A549 treated with DMSO at 1 μM for 4 hours (cell line): ENCODE data around the gene SLFN14. TPM values are rescaled to one million over a fixed set of nuclear protein-coding genes. Genes with fewer than 3 reads are reported as not detected.

Experiments
- total RNA-seq: library from RNA; stranded (reverse); fragments of 200-300 nt; extraction: Qiagen RNA extraction; gene quantifications from 5 replicates; pipeline ENCODE4 v1.2.3, GENCODE V29; 2022; ENCODE audit warnings: low read depth

SLFN14 gene
- total RNA-seq: not detected in 5 replicates

GRCh38 chr17:35560703-35561102 lies at the start of gene SLFN14:
Gene SLFN14, minus strand, starts transcription at chr17:35560819. Its CDS starts 2,757 bp downstream, at chr17:35558062.

GRCh38 chr17:35587074-35587961 lies 26.7 kb upstream of the SLFN14 start, which contains the start of gene AP2B1:
Gene AP2B1, plus strand, starts transcription at chr17:35587322. Its CDS starts 6,709 bp downstream, at chr17:35594031.

DNA sequence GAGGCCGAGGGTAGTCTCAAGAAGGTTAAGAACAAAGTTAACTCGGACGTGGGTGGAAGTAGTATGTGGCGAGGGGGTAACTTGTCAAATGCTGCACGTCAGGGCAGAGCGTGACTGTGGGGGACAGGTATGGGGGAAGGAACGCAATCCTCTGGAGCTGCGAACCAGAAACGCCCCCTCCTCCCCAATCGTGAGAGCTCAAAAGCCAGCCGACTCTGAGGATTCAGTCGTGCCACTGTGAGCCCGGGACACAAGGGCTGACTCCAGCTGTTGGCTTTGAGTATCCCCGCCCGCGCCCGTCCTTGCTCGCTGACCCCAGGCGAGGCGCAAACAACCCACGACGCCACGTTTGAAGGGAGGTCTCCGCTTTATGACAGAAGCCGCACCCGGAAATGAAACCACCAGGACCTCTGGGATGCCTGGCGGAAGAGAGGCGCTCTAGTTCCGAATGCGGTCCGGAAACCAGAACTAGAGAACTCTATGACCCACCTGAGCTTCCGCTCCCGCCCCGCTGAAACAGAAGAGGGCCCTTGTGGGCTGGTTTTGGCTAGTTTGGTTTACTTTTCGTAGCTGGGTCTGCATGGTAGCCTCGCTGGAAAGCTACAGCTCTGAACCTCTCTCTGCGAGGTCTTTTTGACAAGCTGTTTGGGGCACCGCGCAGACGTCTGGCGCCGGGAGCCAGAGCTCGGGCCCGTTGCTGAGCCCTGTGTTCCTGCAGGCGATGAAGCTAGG lies 17.7 kb upstream of the SLFN14 start, which contains the start of gene PEX12:
Gene PEX12 (minus strand): TSS at position 375 of the 732 bp plus-strand sequence. CDS start 550 bp downstream, outside the sequence.

DNA sequence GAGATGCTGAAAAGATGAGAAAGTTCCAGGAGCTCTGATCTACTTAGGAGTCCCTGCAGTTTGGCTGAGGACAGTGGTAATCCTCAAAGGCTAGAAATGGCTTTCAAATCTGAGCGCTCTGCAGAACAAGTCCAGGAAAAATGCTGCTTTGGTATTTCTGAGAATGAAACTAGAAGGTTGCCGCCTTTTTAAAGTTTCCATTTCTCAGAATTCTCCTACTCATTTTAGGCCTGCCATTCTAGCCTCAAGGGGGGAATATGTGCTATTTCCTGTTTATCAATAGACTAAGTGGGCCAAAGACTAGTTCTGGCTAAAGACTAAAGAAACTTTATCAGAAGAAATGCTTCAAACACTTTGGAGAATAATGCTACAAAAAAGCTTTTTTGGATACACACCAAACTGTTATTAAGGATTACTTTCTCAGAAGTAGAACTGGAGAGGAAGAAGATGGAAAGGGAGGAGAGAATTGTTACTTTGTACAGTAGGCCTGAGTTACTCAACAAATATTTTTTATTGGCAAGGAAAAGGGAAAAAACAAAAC lies 22.9 kb downstream of the SLFN14 start, which contains the start of gene SLFN12L:
Gene SLFN12L (minus strand): TSS at position 78 of the 541 bp plus-strand sequence. CDS start 15,314 bp downstream, outside the sequence.

Other genes starting within 250 kb of the SLFN14 start
- 5.7 to 8.6 TPM (median 6.4 TPM) in 5 replicates for gene SLFN11, start 187.2 kb downstream of the SLFN14 start, total RNA-seq
- 0.12 to 0.21 TPM (median 0.20 TPM) in 3 of 5 replicates, not detected in the others for gene SLFN12, start 128.3 kb downstream of the SLFN14 start, total RNA-seq
- gene SLFN13, start 112.1 kb downstream of the SLFN14 start, total RNA-seq: 3.8 to 6.0 TPM (median 5.0 TPM) in 5 replicates
- 0.02 to 0.06 TPM in 2 of 5 replicates, not detected in the others for gene SLFN12L, start 23.1 kb downstream of the SLFN14 start, total RNA-seq
- gene PEX12, start 17.8 kb upstream of the SLFN14 start, total RNA-seq: 6.0 to 9.2 TPM (median 8.3 TPM) in 5 replicates
- gene AP2B1, start 26.5 kb upstream of the SLFN14 start, total RNA-seq: 137 to 161 TPM (median 156 TPM) in 5 replicates
- 0.06 to 0.13 TPM (median 0.10 TPM) in 4 of 5 replicates, not detected in the other for gene RASL10B, start 170.8 kb upstream of the SLFN14 start, total RNA-seq
- 0.03 to 0.13 TPM (median 0.07 TPM) in 5 replicates for gene GAS2L2, start 192.4 kb upstream of the SLFN14 start, total RNA-seq
- 0.16 to 0.30 TPM (median 0.24 TPM) in 5 replicates for gene C17orf50, start 200.1 kb upstream of the SLFN14 start, total RNA-seq
- 4.6 to 7.2 TPM (median 6.0 TPM) in 5 replicates for gene MMP28, start 234.8 kb upstream of the SLFN14 start, total RNA-seq
- gene TAF15, start 248.7 kb upstream of the SLFN14 start, total RNA-seq: 212 to 223 TPM (median 214 TPM) in 5 replicates